GM21526 (cell line): ENCODE measurements around the gene FAAP20.

Experiments used
- ATAC-seq: cut with Tn5 transposase; IDR thresholded peaks from one replicate; pipeline ENCODE4 v1.9.1; 2021; ENCODE audit warnings: moderate library complexity; ENCODE audit not compliant: unreplicated experiment, low FRiP score

FAAP20 gene

DNA sequence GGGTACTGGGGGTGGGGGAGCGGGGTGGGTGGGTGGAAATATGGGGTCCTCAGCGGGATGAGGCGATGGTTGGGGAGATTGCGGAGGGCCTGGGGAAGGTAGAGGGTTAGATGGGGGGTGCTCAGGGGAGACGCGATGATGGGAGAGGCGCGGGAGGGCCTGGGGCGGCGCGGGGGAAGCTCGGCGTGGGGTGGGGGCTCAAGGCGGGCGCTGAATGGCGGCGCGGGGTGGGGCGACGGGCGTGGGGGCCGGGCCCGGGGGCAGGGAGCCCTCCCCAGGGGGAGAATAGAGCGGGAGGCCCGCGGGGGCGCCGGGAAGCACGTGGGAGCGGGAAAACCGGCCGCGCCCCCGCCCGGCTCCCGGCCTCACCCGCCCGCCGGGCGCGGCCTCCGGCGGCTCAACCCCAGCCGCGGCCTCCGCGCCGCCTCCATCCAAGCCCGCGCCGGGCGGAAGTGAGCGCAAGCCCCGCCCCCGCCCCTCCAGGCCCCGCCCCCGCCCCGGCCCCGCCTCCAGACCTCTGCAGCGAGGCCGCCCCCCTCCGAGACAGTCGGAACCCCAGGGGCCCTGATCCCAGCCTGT, at the start of gene FAAP20:
Gene FAAP20 (minus strand): TSS at position 454 of the 579 bp plus-strand sequence. CDS start 23 bp downstream, at position 431.
- peak; percentile 39 for ATAC-seq

DNA sequence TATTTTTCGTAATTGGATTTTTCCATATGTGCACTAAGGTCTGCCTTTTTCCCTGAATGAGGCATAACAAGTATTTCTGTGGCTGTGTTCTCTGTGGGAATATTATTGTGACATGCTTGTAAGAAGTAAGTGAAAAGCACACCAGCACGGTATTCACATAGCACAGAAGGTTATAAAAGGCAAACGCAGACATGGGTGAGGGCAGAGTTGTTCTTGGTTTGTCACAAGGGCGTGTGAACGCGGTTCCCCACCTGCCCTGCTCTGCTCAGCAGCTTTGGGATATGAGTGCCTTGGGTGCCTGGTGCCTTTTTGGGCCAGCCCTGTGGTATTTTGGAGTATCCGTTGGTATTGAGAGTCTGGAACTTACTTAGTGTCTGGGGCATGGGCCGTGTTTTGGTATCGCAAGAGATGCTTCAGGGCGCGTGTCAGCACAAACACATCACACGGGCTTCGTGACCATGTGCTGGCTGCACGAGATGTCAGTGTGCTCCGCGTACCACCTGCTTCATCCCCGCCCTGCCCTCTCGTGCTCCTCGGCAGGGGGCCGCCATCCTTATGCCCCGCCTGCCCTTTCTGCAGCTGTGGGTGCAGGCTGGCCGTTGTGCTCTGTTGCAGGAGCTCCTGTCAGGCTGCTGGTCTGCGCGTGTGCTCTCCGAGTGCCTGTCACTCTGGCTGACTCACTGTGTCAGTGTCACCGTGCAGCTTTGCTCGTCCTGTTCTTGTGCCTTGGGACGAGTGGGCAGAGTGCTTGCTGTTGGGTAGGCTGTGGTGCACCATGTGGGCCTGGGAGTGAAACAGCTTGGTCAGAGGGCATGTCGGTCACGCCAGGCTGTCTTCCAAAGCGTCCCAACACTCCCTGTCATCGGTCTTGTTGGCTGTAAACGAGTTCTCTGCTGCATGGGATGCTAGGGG, 48.5 kb upstream of the FAAP20 start:
- no peak for ATAC-seq

DNA sequence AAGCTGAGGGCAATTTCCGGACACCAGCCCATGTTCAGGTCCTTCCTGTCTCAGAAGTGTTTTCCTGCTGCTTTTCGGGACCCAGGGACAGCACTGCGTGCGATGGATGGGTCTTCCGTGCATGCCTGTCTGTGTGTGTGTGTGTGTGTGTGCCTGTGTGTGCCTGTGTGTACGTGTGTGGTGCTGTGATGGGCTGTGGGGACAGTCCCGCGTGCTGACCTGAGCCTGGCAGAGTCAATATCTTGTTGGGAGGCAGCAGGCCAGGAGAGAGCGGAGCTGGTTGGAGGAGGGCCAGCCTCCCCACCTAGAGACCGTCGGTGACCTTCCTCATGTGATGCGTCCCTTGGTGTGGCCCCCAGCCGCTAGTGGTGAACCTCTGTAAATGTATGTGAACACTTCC, 47.2 kb upstream of the FAAP20 start:
- no peak for ATAC-seq

DNA sequence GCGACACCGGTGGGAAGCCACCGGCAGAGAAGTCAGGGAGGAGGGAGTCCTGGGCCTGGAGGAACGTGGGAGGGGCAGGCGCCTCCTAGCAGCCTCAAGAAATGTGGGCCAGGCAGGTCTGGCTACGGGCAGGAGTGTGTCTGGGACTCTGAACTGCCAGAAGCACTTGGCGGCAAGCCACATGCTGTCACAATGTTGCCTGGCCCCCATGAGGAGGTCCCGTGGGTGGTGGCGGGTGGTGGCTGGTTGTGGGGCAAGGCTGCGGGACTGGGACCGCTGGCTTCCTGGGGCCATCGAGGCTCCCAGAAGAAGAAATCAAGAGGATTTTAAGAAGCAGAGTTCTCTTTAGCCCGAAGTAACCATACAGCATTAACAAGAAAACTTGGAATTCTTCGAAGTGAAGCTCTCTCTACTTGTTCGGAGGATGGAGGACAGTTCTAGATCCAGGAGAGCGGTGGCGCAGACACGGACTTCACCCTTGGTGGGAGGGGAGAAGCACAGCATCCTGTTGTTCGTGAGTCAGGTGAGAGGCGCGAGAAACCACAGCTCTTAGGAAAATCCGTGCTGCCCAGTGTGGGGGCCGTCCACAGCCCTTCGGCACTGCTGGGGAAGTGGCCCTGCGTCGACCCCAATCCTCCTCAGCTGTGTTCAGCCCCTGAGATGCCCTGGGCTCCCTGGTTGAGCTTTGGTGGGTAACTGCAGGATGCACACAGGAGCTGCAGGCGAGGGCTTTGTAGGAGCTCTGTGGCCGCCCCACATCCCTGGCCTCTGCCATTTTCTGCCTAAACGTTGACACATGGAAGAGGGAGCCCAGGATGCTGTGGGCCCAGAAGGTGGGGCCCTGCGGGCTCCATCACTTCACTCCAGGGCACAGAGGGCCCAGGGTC, 45.9 kb upstream of the FAAP20 start:
- ATAC-seq = no peak

- no peak for ATAC-seq
Measured at GRCh38 chr1:2239384-2239985, 44.9 kb upstream of the FAAP20 start.

GRCh38 chr1:2239013-2239370, 44.4 kb upstream of the FAAP20 start:
- no peak for ATAC-seq

GRCh38 chr1:2238361-2239012, 43.9 kb upstream of the FAAP20 start:
- ATAC-seq = no peak

- no peak for ATAC-seq
Measured at GRCh38 chr1:2237773-2238172, 43.2 kb upstream of the FAAP20 start.

DNA sequence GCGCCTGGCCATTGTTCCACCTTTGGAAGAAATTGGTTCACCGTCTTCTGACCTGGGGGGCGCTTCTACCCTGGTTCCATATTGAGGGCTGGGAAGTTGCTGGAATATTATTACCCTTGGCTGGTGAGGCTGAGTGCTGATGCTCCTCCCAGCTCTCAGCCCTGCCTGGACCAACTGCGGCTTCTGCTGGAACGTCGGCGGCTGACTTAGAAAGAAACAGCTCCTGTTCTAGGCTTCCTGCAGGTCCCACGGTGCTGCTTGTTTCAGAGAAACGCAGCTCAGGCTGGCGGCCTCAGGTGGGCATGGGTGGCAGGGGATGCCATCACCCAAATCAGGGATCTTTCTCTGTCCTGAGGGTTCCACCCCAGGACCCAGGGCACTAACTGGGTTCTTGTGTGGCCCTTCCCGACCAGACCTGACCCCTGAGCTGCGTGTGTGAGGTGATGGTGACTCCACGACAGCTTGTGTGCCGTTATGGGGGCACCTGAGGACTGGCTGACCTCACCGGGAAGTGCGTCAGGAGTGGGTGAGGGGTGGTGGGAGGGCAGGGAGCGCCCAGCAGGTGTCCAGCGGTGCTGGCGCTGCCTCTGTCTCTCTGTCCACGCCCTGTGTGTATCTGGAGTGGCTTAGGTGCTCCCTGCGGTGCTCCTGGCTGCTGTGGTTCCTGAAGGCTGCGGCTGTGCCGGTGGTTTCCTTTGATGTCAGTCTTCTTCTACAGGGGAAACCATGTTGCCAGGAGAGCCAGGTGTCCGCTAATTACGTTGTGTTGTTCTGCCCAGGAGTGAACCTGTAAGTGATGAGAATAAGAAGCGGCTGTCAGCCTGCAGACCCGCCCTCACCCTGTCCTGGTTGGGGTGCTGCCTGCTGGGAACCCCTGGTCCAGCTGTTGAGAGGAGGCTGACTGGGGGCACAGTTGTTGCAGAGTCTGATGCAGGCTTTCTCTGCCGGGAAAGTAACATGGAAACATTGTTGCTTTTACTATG, 42.4 kb upstream of the FAAP20 start:
- no peak for ATAC-seq

GRCh38 chr1:2235300-2235998, 40.9 kb upstream of the FAAP20 start:
- no peak for ATAC-seq

DNA sequence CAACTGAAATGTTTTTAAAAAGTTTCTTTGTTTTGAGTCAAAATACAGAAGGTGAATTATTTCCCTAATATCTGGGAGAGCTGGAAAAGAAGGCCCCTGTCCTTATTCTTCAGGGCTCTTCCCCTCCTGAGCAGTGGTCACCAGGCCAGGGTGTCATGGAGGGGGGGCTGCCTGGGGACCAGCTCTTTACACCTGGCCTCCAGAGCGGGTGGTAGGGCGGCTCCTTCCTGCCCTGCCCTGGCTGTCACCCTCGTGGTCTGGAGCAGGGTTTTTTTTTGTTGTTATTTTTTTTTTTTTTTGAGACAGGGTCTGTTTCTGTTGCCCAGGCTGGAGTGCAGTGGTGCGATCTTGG, 40.2 kb upstream of the FAAP20 start:
- ATAC-seq = no peak

GRCh38 chr1:2233997-2234761, 39.6 kb upstream of the FAAP20 start:
- ATAC-seq = no peak

- no peak for ATAC-seq
Measured at GRCh38 chr1:2233468-2233867, 38.9 kb upstream of the FAAP20 start.

DNA sequence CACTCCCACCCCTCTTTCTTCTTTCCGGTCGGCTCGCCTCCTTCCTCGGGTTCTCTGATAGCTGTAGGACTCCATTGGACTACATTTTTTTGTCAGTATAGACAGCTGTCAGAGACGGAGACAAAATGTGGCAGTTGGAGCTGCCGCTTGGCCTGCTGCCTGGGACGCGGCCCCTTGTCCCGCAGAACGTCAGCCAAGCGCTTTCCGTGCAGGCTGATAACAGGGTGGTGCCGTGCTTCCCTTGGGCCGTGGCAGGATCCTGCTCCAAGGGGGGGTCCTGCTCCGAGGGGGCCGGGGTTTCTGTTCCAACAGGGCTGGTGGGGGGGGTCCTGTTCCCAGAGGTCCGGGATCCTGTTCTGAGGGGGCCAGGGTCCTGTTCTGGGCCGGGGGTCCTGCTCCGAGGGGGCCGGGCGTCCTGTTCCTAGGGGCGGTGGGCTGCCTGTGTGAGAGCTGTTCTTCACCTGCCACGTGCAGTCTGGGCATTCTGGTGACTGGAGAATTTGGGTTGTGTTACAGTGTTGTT, 38.4 kb upstream of the FAAP20 start:
- no peak for ATAC-seq

- ATAC-seq = no peak
Measured at GRCh38 chr1:2232255-2232915, 37.8 kb upstream of the FAAP20 start.

- no peak for ATAC-seq
Measured at GRCh38 chr1:2231532-2232254, 37.1 kb upstream of the FAAP20 start.
